SK-N-SH (cell line): ENCODE measurements around the gene GVQW3.

ENCODE experiments used
- CHD2 ChIP-seq: fragments of 150-350 bp; IDR thresholded peaks from 2 replicates; pipeline ENCODE4 v1.6.1; 2018; ENCODE audit warnings: low read length; ENCODE audit not compliant: partially characterized antibody
- REST ChIP-seq: IDR thresholded peaks from 2 replicates; pipeline ENCODE4 v1.6.1; 2012; ENCODE audit warnings: mild to moderate bottlenecking, low read depth, low read length, moderate library complexity
- RFX5 ChIP-seq: IDR thresholded peaks from 2 replicates; pipeline ENCODE4 v1.6.1; 2012; ENCODE audit warnings: mild to moderate bottlenecking, improper control_type of control experiment, low read length
- USF1 ChIP-seq: IDR thresholded peaks from 2 replicates; pipeline ENCODE4 v1.4.0; 2012; ENCODE audit warnings: low read depth, borderline replicate concordance

- no peak for TF ChIP-seq USF1
- no peak for TF ChIP-seq CHD2
- no peak for TF ChIP-seq RFX5
- TF ChIP-seq REST, result no peak
These were observed 34.0 kb downstream of the GVQW3 start for GRCh38 chr11:76415073-76415472.
